Measurements from ENCODE around the gene LNX2.

The LNX2 gene

DNA sequence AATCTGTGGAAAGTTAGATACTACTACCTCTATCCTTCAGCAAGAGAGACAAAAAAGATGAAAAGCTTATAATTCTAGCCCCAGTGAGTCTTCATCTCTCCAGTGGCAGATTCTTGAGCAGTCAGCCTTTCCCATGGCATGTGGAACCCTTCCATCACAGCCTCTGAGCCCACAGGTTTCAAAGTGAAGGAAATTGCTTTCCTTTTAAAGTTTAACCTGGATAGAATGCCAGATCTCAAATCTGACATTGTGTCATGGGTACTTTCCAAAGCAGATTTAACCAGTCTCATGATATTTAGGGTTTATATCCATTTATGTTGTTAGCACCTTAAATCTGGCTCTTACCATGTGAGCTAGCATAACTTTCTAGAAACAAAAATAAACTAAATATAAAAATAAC lies 40.7 kb upstream of the LNX2 start:
- H3K4me3 ChIP-seq (ENCODE audit: low read length): no peak overlapping the region
- no peak for DNase-seq (ENCODE audit: low read depth)
- TF ChIP-seq, protein P1, sequence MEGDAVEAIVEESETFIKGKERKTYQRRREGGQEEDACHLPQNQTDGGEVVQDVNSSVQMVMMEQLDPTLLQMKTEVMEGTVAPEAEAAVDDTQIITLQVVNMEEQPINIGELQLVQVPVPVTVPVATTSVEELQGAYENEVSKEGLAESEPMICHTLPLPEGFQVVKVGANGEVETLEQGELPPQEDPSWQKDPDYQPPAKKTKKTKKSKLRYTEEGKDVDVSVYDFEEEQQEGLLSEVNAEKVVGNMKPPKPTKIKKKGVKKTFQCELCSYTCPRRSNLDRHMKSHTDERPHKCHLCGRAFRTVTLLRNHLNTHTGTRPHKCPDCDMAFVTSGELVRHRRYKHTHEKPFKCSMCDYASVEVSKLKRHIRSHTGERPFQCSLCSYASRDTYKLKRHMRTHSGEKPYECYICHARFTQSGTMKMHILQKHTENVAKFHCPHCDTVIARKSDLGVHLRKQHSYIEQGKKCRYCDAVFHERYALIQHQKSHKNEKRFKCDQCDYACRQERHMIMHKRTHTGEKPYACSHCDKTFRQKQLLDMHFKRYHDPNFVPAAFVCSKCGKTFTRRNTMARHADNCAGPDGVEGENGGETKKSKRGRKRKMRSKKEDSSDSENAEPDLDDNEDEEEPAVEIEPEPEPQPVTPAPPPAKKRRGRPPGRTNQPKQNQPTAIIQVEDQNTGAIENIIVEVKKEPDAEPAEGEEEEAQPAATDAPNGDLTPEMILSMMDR (conservative IDR thresholded peaks at IDR 0.05; ENCODE audit: low read length): no peak

DNA sequence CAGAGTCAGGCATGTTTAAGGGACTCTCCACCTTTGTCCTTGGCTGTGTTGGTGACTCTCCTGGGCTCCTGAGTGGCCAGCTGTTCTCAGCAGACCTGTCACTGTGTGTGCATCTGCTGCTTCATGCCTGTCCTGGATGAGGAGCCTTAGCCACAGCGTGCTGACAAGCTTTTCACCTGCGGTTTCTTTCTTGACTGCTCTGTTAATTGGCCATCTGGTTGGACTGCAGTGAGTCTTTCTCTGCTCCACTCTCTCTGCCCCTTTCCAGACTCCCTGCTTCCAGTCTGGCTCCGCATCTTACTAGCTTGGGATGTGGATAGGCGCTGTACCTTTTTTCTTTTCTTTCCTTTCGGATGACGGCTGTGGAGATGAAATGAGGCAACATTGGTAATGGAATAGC lies 40.2 kb upstream of the LNX2 start:
- DNase-seq (ENCODE audit: low read depth): no peak
- TF ChIP-seq, protein P1 (conservative IDR thresholded peaks at IDR 0.05; ENCODE audit: low read length): no peak
- H3K4me3 ChIP-seq (ENCODE audit: low read length): no peak overlapping the region

- no peak for DNase-seq (ENCODE audit: low read depth)
Observed at GRCh38 chr13:27659145-27659865, 39.0 kb upstream of the LNX2 start.

GRCh38 chr13:27658546-27658945 lies 38.2 kb upstream of the LNX2 start:
- no peak overlapping the region for H3K4me3 ChIP-seq (ENCODE audit: low read length)
- TF ChIP-seq, protein P1 (conservative IDR thresholded peaks at IDR 0.05; ENCODE audit: low read length): no peak
- DNase-seq (ENCODE audit: low read depth): peak; percentile 61

More at GRCh38 chr13:27659145-27659865, 39.0 kb upstream of the LNX2 start:
- no peak overlapping the region for H3K4me3 ChIP-seq (ENCODE audit: low read length)
- TF ChIP-seq, protein P1 (conservative IDR thresholded peaks at IDR 0.05; ENCODE audit: low read length): no peak

DNA sequence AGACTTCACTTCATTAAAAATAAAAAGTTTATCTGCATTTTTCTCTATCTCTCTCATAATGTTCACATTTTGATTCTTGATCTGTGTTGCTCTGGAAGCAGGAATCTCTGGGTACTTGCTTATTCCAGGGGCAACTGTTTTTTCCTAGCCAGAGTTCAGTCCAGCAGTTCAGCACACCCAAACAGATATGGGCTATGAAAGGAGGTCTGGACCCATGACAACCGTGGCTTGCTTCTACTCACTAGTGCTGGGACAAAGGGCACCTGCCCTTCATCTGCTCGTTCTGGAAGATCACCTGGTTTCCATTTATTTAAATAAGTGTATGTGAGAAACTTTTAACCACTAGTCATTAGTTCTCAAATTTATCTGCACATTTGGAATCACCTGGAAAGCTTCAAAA lies 37.4 kb upstream of the LNX2 start:
- no peak overlapping the region for H3K4me3 ChIP-seq (ENCODE audit: low read length)
- DNase-seq (ENCODE audit: low read depth): no peak
- TF ChIP-seq, protein P1 (conservative IDR thresholded peaks at IDR 0.05; ENCODE audit: low read length): no peak

DNA sequence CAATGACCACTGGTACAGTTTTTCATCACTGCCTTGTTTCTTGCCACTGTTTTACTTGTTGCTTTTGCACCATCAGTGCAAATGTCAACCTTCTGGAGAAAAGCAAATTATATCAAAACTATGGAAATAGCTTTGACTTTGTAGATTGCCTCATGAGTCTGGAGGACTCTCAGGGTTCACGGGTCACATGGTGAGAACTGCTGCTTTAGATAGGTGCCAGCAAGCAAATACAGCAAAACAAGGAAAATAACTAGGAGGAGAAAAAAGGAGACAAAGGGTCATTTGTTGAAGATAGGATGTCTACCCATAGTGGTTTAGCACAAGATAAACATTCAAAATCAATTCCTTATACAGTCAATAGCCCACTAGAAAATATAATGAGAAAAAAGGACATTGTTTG lies 34.5 kb upstream of the LNX2 start:
- DNase-seq (ENCODE audit: low read depth): no peak
- TF ChIP-seq, protein P1 (conservative IDR thresholded peaks at IDR 0.05; ENCODE audit: low read length): no peak
- no peak overlapping the region for H3K4me3 ChIP-seq (ENCODE audit: low read length)

GRCh38 chr13:27654059-27654458 lies 33.7 kb upstream of the LNX2 start:
- TF ChIP-seq, protein P1 (conservative IDR thresholded peaks at IDR 0.05; ENCODE audit: low read length): no peak
- DNase-seq (ENCODE audit: low read depth): no peak
- no peak overlapping the region for H3K4me3 ChIP-seq (ENCODE audit: low read length)

Data from AG10803 (cell line).